GM06990 (cell line): ENCODE data around the gene NAV2.
"Not testable (repeated sequence)": the region's sequence is repeated elsewhere in the genome, so short reads cannot be mapped to it uniquely, and the experiment has no call there.

Source experiments
- DNase-seq: peaks from one replicate; pipeline ENCODE4 v3.0.0-alpha.2; 2011; ENCODE audit not compliant: insufficient read length; ENCODE audit errors: extremely low read depth
- H3K27me3 ChIP-seq: replicated peaks from 2 replicates; pipeline ENCODE4 v1.6.0; 2011; ENCODE audit warnings: low read length; ENCODE audit not compliant: control insufficient read depth, insufficient read depth
- H3K36me3 ChIP-seq: 2 replicates; pipeline ENCODE4 v1.5.1; 2011; ENCODE audit warnings: low read length; ENCODE audit not compliant: control insufficient read depth, insufficient read depth
- H3K4me3 ChIP-seq: replicated peaks from 2 replicates; pipeline ENCODE4 v1.5.1; 2011; ENCODE audit warnings: low read depth, mild to moderate bottlenecking, control low read depth, low read length
- CTCF ChIP-seq: IDR thresholded peaks from 2 replicates; pipeline ENCODE4 v1.5.1; 2011; ENCODE audit warnings: low read length, control low read depth, mild to moderate bottlenecking, inconsistent platforms; ENCODE audit not compliant: insufficient read depth, poor library complexity, severe bottlenecking

Gene NAV2

GRCh38 chr11:19959648-19960059 lies 247.0 kb downstream of the NAV2 start:
- no peak for DNase-seq
- Histone ChIP-seq H3K4me3 (no peak overlapping the region), H3K27me3 (peaks cover 3% of the 10 kb centered on the region), H3K36me3 (no peaks in the 10 kb centered on the region)
- TF ChIP-seq CTCF: no peak

- H3K36me3 ChIP-seq, DNase-seq, H3K4me3 ChIP-seq, H3K27me3 ChIP-seq: not testable (repeated sequence)
Observed at GRCh38 chr11:19960410-19960809, 247.8 kb downstream of the NAV2 start.

GRCh38 chr11:19961225-19961624 lies 248.6 kb downstream of the NAV2 start:
- Histone ChIP-seq H3K27me3 (peaks cover 1% of the 10 kb centered on the region), H3K36me3 (no peaks in the 10 kb centered on the region), H3K4me3 (no peak overlapping the region)
- no peak for TF ChIP-seq CTCF
- no peak for DNase-seq

- peaks cover 1% of the 10 kb centered on the region for H3K27me3 ChIP-seq
- TF ChIP-seq CTCF: no peak
- H3K36me3 ChIP-seq: no peaks in the 10 kb centered on the region
- no peak overlapping the region for H3K4me3 ChIP-seq
- no peak for DNase-seq
Observed at GRCh38 chr11:19962053-19962800, 249.6 kb downstream of the NAV2 start.

GRCh38 chr11:19962801-19963175 lies 250.2 kb downstream of the NAV2 start:
- no peak for TF ChIP-seq CTCF
- Histone ChIP-seq H3K36me3 (no peaks in the 10 kb centered on the region), H3K27me3 (peaks cover 1% of the 10 kb centered on the region), H3K4me3 (no peak overlapping the region)
- no peak for DNase-seq

GRCh38 chr11:19963697-19964387 lies 251.2 kb downstream of the NAV2 start:
- Histone ChIP-seq H3K36me3 (no peaks in the 10 kb centered on the region), H3K4me3 (no peak overlapping the region)
- no peak for TF ChIP-seq CTCF

More at GRCh38 chr11:19963697-19964387, 251.2 kb downstream of the NAV2 start:
- DNase-seq: no peak
- H3K27me3 ChIP-seq: peaks cover 1% of the 10 kb centered on the region
